ENCODE data around the gene SCFD2.

The SCFD2 gene

DNA sequence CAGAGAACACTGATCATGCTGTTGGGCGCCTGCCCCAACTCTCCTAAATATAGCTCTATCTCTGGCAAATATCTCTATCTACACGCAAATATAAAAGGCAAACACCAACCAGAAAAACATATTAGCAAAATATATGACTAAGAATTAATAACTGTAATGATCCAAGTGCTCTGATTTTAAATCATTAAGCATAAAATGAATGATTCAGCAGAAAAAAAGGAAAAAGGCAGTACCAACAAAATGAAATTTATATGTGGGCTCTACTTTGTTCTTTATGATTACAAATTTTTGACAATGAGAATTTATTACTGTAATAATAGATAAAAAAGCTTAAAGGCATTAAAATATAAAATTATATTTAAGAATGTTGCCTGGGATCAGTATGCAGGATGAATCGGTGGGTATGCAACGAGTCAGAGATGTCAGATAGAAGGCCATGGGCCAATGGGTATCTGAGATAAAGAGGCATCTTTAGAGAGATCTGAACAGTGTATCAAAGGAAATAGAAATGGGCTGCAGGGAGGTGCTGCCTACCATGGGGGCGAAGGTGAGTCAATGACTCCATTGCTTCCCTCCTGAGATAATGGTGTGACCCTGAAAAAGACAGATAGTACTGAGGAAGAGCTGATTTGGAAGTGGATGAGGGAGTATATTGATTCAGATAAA lies 234.8 kb downstream of the SCFD2 start:
- DNase-seq (ENCODE audit: extremely low spot score) = no peak
- TF ChIP-seq SP1 (IDR thresholded peaks at IDR 0.05) = no peak
- no peak for TF ChIP-seq FOXA1 (IDR thresholded peaks at IDR 0.05)
- no peak for TF ChIP-seq LEF1 (IDR thresholded peaks at IDR 0.05; ENCODE audit: borderline replicate concordance)
- no peak for TF ChIP-seq ELF4 (IDR thresholded peaks at IDR 0.05)
- no peak for TF ChIP-seq L3MBTL2 (conservative IDR thresholded peaks at IDR 0.05)
- no peak for TF ChIP-seq ZNF384 (IDR thresholded peaks at IDR 0.05)
- TF ChIP-seq CTBP1 (IDR thresholded peaks at IDR 0.05; ENCODE audit: borderline replicate concordance) = no peak
- no peak for TF ChIP-seq TARDBP (IDR thresholded peaks at IDR 0.05)
- TF ChIP-seq FOXK2 (IDR thresholded peaks at IDR 0.05) = no peak
- no peak for TF ChIP-seq ARNT (IDR thresholded peaks at IDR 0.05)
- TF ChIP-seq NFRKB (IDR thresholded peaks at IDR 0.05) = no peak
- TF ChIP-seq HDGF (IDR thresholded peaks at IDR 0.05; ENCODE audit: borderline replicate concordance) = no peak
- TF ChIP-seq SUZ12 (IDR thresholded peaks at IDR 0.05) = no peak
- TF ChIP-seq FOXM1 (IDR thresholded peaks at IDR 0.05; ENCODE audit: borderline replicate concordance) = no peak
- TF ChIP-seq, protein P1, sequence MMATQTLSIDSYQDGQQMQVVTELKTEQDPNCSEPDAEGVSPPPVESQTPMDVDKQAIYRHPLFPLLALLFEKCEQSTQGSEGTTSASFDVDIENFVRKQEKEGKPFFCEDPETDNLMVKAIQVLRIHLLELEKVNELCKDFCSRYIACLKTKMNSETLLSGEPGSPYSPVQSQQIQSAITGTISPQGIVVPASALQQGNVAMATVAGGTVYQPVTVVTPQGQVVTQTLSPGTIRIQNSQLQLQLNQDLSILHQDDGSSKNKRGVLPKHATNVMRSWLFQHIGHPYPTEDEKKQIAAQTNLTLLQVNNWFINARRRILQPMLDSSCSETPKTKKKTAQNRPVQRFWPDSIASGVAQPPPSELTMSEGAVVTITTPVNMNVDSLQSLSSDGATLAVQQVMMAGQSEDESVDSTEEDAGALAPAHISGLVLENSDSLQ (IDR thresholded peaks at IDR 0.05) = no peak
- TF ChIP-seq BHLHE40 (IDR thresholded peaks at IDR 0.05; ENCODE audit: borderline replicate concordance) = no peak
- CTCF ChIA-PET = no interaction called here
- POLR2A ChIA-PET = no interaction called here

DNA sequence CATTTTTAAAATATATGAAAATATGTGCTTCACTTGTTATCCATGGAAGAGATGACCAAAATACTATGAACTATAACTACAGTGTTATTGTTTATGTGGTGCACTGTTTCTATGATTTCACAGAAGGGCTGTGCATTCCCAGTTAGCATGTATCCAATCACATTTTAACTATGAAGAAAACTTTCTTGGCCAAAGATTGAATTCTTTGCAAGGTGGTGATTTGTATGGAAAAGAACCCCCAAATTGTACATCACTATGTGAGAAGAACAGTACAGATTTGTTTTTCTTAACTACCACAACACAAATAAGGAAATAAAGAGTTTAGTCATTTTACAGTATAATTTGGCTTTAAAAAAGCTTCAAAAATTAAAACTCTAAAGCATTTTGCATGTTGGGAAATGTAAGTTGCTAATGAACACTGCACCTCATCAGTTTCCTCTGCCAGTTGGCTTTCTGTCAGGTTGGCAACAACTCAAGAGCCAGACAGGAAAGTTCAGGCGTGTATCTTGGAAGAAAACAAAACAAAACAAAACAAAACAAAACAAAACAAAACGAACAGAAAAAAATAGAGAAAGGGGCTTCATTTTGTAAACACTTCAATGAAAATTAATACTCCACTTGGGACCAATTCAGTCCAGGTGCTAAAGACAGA lies 237.0 kb downstream of the SCFD2 start:
- ChIA-PET POLR2A (no interaction called here), CTCF (interaction anchor here (0.8 kb wide), 1 partner anchor 13 kb away, joined by 4 read pairs; no protein-coding TSS in a partner anchor)
- TF ChIP-seq HDGF (IDR thresholded peaks at IDR 0.05; ENCODE audit: borderline replicate concordance) = no peak
- no peak for TF ChIP-seq SUZ12 (IDR thresholded peaks at IDR 0.05)
- no peak for TF ChIP-seq CTBP1 (IDR thresholded peaks at IDR 0.05; ENCODE audit: borderline replicate concordance)
- TF ChIP-seq SP1 (IDR thresholded peaks at IDR 0.05) = no peak
- TF ChIP-seq FOXA1 (IDR thresholded peaks at IDR 0.05) = no peak
- no peak for TF ChIP-seq ELF4 (IDR thresholded peaks at IDR 0.05)
- TF ChIP-seq FOXM1 (IDR thresholded peaks at IDR 0.05; ENCODE audit: borderline replicate concordance) = no peak
- DNase-seq (ENCODE audit: extremely low spot score) = no peak

DNA sequence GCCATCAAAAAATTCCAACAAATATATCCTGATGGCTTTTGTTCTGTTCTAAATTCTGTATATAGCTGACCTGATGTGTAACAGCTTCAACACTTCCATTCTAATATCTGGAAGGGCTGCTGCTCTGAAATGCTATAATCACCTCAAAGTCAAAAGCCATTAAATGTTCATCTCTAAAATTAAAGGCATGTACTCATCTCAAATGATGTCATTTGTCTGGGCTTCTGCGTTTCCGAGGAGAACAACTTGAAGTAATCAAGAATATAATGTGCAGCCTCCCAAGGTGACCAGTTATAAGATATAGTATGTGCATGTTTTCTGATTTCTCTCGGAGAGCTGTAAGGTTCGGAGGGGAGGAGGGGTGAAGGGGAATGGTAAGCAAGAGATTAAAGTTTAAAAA lies 237.6 kb downstream of the SCFD2 start:
- DNase-seq (ENCODE audit: extremely low spot score) = no peak
- ChIA-PET POLR2A (no interaction called here), CTCF (interaction anchor here (0.7 to 0.8 kb wide), 2 partner anchors 12 to 506 kb away, joined by 3 to 4 read pairs; no protein-coding TSS in a partner anchor)
- TF ChIP-seq FOXM1 (IDR thresholded peaks at IDR 0.05; ENCODE audit: borderline replicate concordance) = no peak
- no peak for TF ChIP-seq TARDBP (IDR thresholded peaks at IDR 0.05)
- TF ChIP-seq ELF4 (IDR thresholded peaks at IDR 0.05) = no peak
- TF ChIP-seq L3MBTL2 (conservative IDR thresholded peaks at IDR 0.05) = no peak
- TF ChIP-seq, protein P1 (IDR thresholded peaks at IDR 0.05) = no peak

DNA sequence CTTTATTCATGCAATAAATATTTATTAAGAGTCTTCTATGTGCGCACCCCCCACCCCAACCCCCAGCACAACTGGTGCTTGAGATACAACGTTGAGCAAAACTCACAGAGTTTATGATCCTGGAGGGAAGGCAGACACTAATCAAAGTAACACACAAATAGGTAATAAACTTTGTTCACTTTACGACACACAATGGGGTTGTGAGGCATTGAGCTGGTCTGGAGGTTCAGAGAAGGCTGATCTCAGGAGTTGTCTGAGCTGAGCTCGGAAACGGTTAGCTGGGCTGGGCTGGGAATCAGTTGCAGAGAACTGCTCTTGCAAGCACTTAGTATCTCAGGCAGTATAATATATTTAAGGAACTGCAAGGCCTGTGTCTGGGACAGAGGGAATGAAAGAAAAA lies 238.5 kb downstream of the SCFD2 start:
- POLR2A ChIA-PET = no interaction called here
- no peak for DNase-seq (ENCODE audit: extremely low spot score)
- TF ChIP-seq ELF4 (IDR thresholded peaks at IDR 0.05) (no peak), BHLHE40 (IDR thresholded peaks at IDR 0.05; ENCODE audit: borderline replicate concordance) (no peak), TARDBP (IDR thresholded peaks at IDR 0.05) (no peak), NFRKB (IDR thresholded peaks at IDR 0.05) (no peak), SP1 (IDR thresholded peaks at IDR 0.05) (no peak), LEF1 (IDR thresholded peaks at IDR 0.05; ENCODE audit: borderline replicate concordance) (no peak), L3MBTL2 (conservative IDR thresholded peaks at IDR 0.05) (no peak), FOXA1 (IDR thresholded peaks at IDR 0.05) (no peak), ARNT (IDR thresholded peaks at IDR 0.05) (no peak), HDGF (IDR thresholded peaks at IDR 0.05; ENCODE audit: borderline replicate concordance) (no peak), FOXM1 (IDR thresholded peaks at IDR 0.05; ENCODE audit: borderline replicate concordance) (no peak), CTBP1 (IDR thresholded peaks at IDR 0.05; ENCODE audit: borderline replicate concordance) (no peak), ZNF384 (IDR thresholded peaks at IDR 0.05) (no peak), FOXK2 (IDR thresholded peaks at IDR 0.05) (no peak), SUZ12 (IDR thresholded peaks at IDR 0.05) (no peak)
- TF ChIP-seq, protein P1 (IDR thresholded peaks at IDR 0.05) = no peak
- CTCF ChIA-PET = interaction anchor here (0.7 kb wide), 1 partner anchor 507 kb away, joined by 3 read pairs; no protein-coding TSS in a partner anchor

DNA sequence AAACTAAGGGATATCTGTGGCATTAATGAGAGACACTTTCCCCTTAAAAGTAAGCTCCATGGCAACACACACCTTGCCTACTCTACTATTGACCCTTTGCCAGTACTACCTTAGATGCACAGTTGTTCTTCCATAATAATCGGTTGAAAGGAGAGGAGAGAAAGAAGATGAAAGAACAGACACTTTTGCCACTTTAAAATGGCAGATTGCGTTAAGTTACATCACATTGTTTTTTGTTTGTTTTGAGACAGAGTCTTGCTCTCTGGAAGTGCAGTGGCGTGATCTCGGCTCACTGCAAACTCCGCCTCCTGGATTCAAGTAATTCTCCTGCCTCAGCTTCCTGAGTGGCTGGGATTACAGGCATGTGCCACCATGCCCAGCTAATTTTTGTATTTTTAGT lies 239.8 kb downstream of the SCFD2 start:
- ChIA-PET CTCF (no interaction called here), POLR2A (no interaction called here)
- no peak for DNase-seq (ENCODE audit: extremely low spot score)
- TF ChIP-seq FOXA1 (IDR thresholded peaks at IDR 0.05) = no peak
- no peak for TF ChIP-seq ELF4 (IDR thresholded peaks at IDR 0.05)
- no peak for TF ChIP-seq FOXK2 (IDR thresholded peaks at IDR 0.05)
- no peak for TF ChIP-seq HDGF (IDR thresholded peaks at IDR 0.05; ENCODE audit: borderline replicate concordance)
- no peak for TF ChIP-seq LEF1 (IDR thresholded peaks at IDR 0.05; ENCODE audit: borderline replicate concordance)
- no peak for TF ChIP-seq L3MBTL2 (conservative IDR thresholded peaks at IDR 0.05)
- no peak for TF ChIP-seq CTBP1 (IDR thresholded peaks at IDR 0.05; ENCODE audit: borderline replicate concordance)
- no peak for TF ChIP-seq SUZ12 (IDR thresholded peaks at IDR 0.05)
- TF ChIP-seq SP1 (IDR thresholded peaks at IDR 0.05) = no peak
- no peak for TF ChIP-seq ARNT (IDR thresholded peaks at IDR 0.05)
- no peak for TF ChIP-seq ZNF384 (IDR thresholded peaks at IDR 0.05)
- TF ChIP-seq BHLHE40 (IDR thresholded peaks at IDR 0.05; ENCODE audit: borderline replicate concordance) = no peak
- no peak for TF ChIP-seq FOXM1 (IDR thresholded peaks at IDR 0.05; ENCODE audit: borderline replicate concordance)
- TF ChIP-seq TARDBP (IDR thresholded peaks at IDR 0.05) = no peak
- TF ChIP-seq, protein P1 (IDR thresholded peaks at IDR 0.05) = no peak
- no peak for TF ChIP-seq NFRKB (IDR thresholded peaks at IDR 0.05)
